Measurements from ENCODE around the gene RPS4Y1. TPM values are rescaled to one million over a fixed set of nuclear protein-coding genes. Genes with fewer than 3 reads are reported as not detected.
"Not testable (repeated sequence)": the region's sequence is repeated elsewhere in the genome, so short reads cannot be mapped to it uniquely, and the experiment has no call there.

RPS4Y1 gene
- polyA plus RNA-seq, 1 donor, result 673 TPM

GRCh38 chrY:2868035-2868607, 26.7 kb downstream of the RPS4Y1 start:
- H3K4me3 ChIP-seq (ENCODE audit: low read length), result no peak overlapping the region
- H3K36me3 ChIP-seq (ENCODE audit: control insufficient read depth, insufficient read depth, low read length), result peaks cover 30% of the 10 kb centered on the region
- DNase-seq, result no peak
- no peak overlapping the region for H3K27ac ChIP-seq (ENCODE audit: low read length)
- peaks cover 8% of the 10 kb centered on the region for H3K4me1 ChIP-seq (ENCODE audit: control insufficient read depth, insufficient read depth, low read length)
- WGBS (ENCODE audit: insufficient coverage, low lambda C conversion rate), result no CpG with 5 or more reads among the region's 8 CpGs
- H3K27me3 ChIP-seq (ENCODE audit: control insufficient read depth, insufficient read depth, low read length), result no peaks in the 10 kb centered on the region
- H3K9me3 ChIP-seq (ENCODE audit: control insufficient read depth, low read depth, low read length), result no peaks in the 10 kb centered on the region

DNA sequence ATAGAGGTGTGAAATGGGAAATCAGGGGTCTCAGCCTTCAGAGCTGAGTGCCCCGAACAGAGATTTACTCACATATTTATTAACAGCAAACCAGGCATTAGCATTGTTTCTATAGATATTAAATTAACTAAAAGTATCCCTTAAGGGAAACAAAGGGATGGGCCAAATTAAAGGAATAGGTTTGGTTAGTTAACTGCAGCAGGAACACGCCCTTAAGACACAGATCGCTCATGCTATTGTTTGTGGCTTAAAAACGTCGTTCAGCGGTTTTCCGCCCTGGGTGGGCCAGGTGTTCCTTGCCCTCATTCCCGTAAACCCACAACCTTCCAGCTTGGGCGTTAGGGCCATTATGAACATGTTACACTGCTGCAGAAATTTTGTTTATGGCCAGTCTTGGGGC, 30.8 kb downstream of the RPS4Y1 start:
- not testable (repeated sequence) for H3K4me3 ChIP-seq (ENCODE audit: low read length); H3K4me1 ChIP-seq (ENCODE audit: control insufficient read depth, insufficient read depth, low read length); H3K9me3 ChIP-seq (ENCODE audit: control insufficient read depth, low read depth, low read length); H3K36me3 ChIP-seq (ENCODE audit: control insufficient read depth, insufficient read depth, low read length); H3K27ac ChIP-seq (ENCODE audit: low read length); DNase-seq; H3K27me3 ChIP-seq (ENCODE audit: control insufficient read depth, insufficient read depth, low read length)
- no CpG with 5 or more reads among the region's 9 CpGs for WGBS (ENCODE audit: insufficient coverage, low lambda C conversion rate)

DNA sequence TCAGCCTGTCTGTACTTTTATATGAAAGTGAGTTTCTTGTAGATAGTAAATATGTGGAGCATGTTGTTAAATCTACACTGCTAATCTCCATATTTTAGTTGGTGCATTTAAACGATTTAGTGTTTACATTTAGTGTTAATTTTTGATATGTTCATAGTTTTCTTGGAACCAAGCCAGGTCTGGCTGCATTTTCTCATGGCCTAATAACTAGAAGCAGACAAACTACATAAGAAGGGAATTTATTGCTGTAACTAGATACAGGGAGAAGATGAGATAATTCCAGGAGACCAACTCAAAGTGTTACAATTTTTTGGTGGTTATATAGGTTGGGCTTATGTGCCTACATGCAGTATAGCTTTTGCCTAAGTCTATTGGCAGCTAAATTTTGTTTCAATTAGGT, 32.8 kb downstream of the RPS4Y1 start:
- DNase-seq, result no peak
- WGBS (ENCODE audit: insufficient coverage, low lambda C conversion rate), result no CpG with 5 or more reads among the region's 1 CpG
- no peak overlapping the region for H3K4me3 ChIP-seq (ENCODE audit: low read length)

DNA sequence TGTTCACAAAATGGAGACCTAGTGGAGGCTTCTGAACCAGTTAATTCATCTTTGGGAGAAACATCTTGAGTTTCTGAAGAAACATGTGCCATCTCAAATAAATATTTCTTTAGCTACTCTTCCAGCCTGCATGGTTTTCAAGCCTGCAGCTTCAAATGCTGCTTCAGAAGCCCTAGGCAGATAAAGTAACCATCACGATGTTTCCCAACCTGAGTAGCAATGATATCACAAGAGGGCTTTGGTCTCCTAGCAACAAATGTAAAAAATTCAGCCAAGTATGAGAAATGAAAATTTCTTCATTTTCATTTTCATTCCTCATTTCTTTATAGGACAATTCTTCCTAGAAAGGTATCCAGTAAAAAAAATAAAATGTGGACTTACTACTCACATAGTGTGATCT, 42.2 kb downstream of the RPS4Y1 start:
- no peaks in the 10 kb centered on the region for H3K27me3 ChIP-seq (ENCODE audit: control insufficient read depth, insufficient read depth, low read length)
- no peak overlapping the region for H3K4me3 ChIP-seq (ENCODE audit: low read length)
- H3K4me1 ChIP-seq (ENCODE audit: control insufficient read depth, insufficient read depth, low read length), result no peaks in the 10 kb centered on the region
- no CpG with 5 or more reads among the region's 1 CpG for WGBS (ENCODE audit: insufficient coverage, low lambda C conversion rate)
- no peaks in the 10 kb centered on the region for H3K36me3 ChIP-seq (ENCODE audit: control insufficient read depth, insufficient read depth, low read length)
- no peaks in the 10 kb centered on the region for H3K9me3 ChIP-seq (ENCODE audit: control insufficient read depth, low read depth, low read length)
- no peak for DNase-seq
- H3K27ac ChIP-seq (ENCODE audit: low read length), result no peak overlapping the region

More for the DNA sequence above, 32.8 kb downstream of the RPS4Y1 start:
- H3K9me3 ChIP-seq (ENCODE audit: control insufficient read depth, low read depth, low read length), result no peaks in the 10 kb centered on the region
- H3K4me1 ChIP-seq (ENCODE audit: control insufficient read depth, insufficient read depth, low read length), result no peaks in the 10 kb centered on the region
- no peaks in the 10 kb centered on the region for H3K27me3 ChIP-seq (ENCODE audit: control insufficient read depth, insufficient read depth, low read length)
- no peak overlapping the region for H3K27ac ChIP-seq (ENCODE audit: low read length)
- no peaks in the 10 kb centered on the region for H3K36me3 ChIP-seq (ENCODE audit: control insufficient read depth, insufficient read depth, low read length)

- Histone ChIP-seq H3K27me3 (ENCODE audit: control insufficient read depth, insufficient read depth, low read length) (no peaks in the 10 kb centered on the region), H3K4me3 (ENCODE audit: low read length) (no peak overlapping the region), H3K4me1 (ENCODE audit: control insufficient read depth, insufficient read depth, low read length) (no peaks in the 10 kb centered on the region), H3K27ac (ENCODE audit: low read length) (no peak overlapping the region), H3K9me3 (ENCODE audit: control insufficient read depth, low read depth, low read length) (no peaks in the 10 kb centered on the region), H3K36me3 (ENCODE audit: control insufficient read depth, insufficient read depth, low read length) (no peaks in the 10 kb centered on the region)
- 20% methylated on average over 1 of the region's 3 CpGs for WGBS (ENCODE audit: insufficient coverage, low lambda C conversion rate)
- DNase-seq, result peak in 1 of 2 donors; percentile 8
Measured at GRCh38 chrY:2885880-2886279, 44.5 kb downstream of the RPS4Y1 start.

GRCh38 chrY:2887386-2887785, 46.0 kb downstream of the RPS4Y1 start:
- no peaks in the 10 kb centered on the region for H3K36me3 ChIP-seq (ENCODE audit: control insufficient read depth, insufficient read depth, low read length)
- no CpG with 5 or more reads among the region's 5 CpGs for WGBS (ENCODE audit: insufficient coverage, low lambda C conversion rate)
- no peak overlapping the region for H3K4me3 ChIP-seq (ENCODE audit: low read length)
- H3K9me3 ChIP-seq (ENCODE audit: control insufficient read depth, low read depth, low read length), result no peaks in the 10 kb centered on the region
- DNase-seq, result no peak
- H3K27me3 ChIP-seq (ENCODE audit: control insufficient read depth, insufficient read depth, low read length), result no peaks in the 10 kb centered on the region
- H3K27ac ChIP-seq (ENCODE audit: low read length), result no peak overlapping the region
- H3K4me1 ChIP-seq (ENCODE audit: control insufficient read depth, insufficient read depth, low read length), result no peaks in the 10 kb centered on the region

GRCh38 chrY:2887955-2888354, 46.6 kb downstream of the RPS4Y1 start:
- Histone ChIP-seq H3K36me3 (ENCODE audit: control insufficient read depth, insufficient read depth, low read length) (no peaks in the 10 kb centered on the region), H3K27ac (ENCODE audit: low read length) (no peak overlapping the region), H3K4me3 (ENCODE audit: low read length) (no peak overlapping the region), H3K27me3 (ENCODE audit: control insufficient read depth, insufficient read depth, low read length) (no peaks in the 10 kb centered on the region), H3K4me1 (ENCODE audit: control insufficient read depth, insufficient read depth, low read length) (no peaks in the 10 kb centered on the region), H3K9me3 (ENCODE audit: control insufficient read depth, low read depth, low read length) (no peaks in the 10 kb centered on the region)
- no CpG with 5 or more reads among the region's 3 CpGs for WGBS (ENCODE audit: insufficient coverage, low lambda C conversion rate)
- DNase-seq, result no peak

- no CpG with 5 or more reads among the region's 1 CpG for WGBS (ENCODE audit: insufficient coverage, low lambda C conversion rate)
- Histone ChIP-seq H3K4me3 (ENCODE audit: low read length) (no peak overlapping the region), H3K36me3 (ENCODE audit: control insufficient read depth, insufficient read depth, low read length) (no peaks in the 10 kb centered on the region)
Measured at GRCh38 chrY:2893471-2893870, 52.1 kb downstream of the RPS4Y1 start.

GRCh38 chrY:2896050-2896449, 54.6 kb downstream of the RPS4Y1 start:
- Histone ChIP-seq H3K4me3 (ENCODE audit: low read length) (no peak overlapping the region), H3K9me3 (ENCODE audit: control insufficient read depth, low read depth, low read length) (no peaks in the 10 kb centered on the region), H3K4me1 (ENCODE audit: control insufficient read depth, insufficient read depth, low read length) (no peaks in the 10 kb centered on the region), H3K27me3 (ENCODE audit: control insufficient read depth, insufficient read depth, low read length) (no peaks in the 10 kb centered on the region), H3K36me3 (ENCODE audit: control insufficient read depth, insufficient read depth, low read length) (no peaks in the 10 kb centered on the region), H3K27ac (ENCODE audit: low read length) (no peak overlapping the region)
- no CpG with 5 or more reads among the region's 2 CpGs for WGBS (ENCODE audit: insufficient coverage, low lambda C conversion rate)
- DNase-seq, result no peak

More at GRCh38 chrY:2893471-2893870, 52.1 kb downstream of the RPS4Y1 start:
- Histone ChIP-seq H3K9me3 (ENCODE audit: control insufficient read depth, low read depth, low read length) (no peaks in the 10 kb centered on the region), H3K4me1 (ENCODE audit: control insufficient read depth, insufficient read depth, low read length) (no peaks in the 10 kb centered on the region), H3K27ac (ENCODE audit: low read length) (no peak overlapping the region), H3K27me3 (ENCODE audit: control insufficient read depth, insufficient read depth, low read length) (no peaks in the 10 kb centered on the region)
- no peak for DNase-seq

GRCh38 chrY:2907356-2907755, 66.0 kb downstream of the RPS4Y1 start:
- WGBS (ENCODE audit: insufficient coverage, low lambda C conversion rate), result no CpG with 5 or more reads among the region's 1 CpG
- no peaks in the 10 kb centered on the region for H3K36me3 ChIP-seq (ENCODE audit: control insufficient read depth, insufficient read depth, low read length)
- H3K4me3 ChIP-seq (ENCODE audit: low read length), result no peak overlapping the region
- H3K27me3 ChIP-seq (ENCODE audit: control insufficient read depth, insufficient read depth, low read length), result no peaks in the 10 kb centered on the region
- no peak for DNase-seq
- no peak overlapping the region for H3K27ac ChIP-seq (ENCODE audit: low read length)
- no peaks in the 10 kb centered on the region for H3K9me3 ChIP-seq (ENCODE audit: control insufficient read depth, low read depth, low read length)
- no peaks in the 10 kb centered on the region for H3K4me1 ChIP-seq (ENCODE audit: control insufficient read depth, insufficient read depth, low read length)

DNA sequence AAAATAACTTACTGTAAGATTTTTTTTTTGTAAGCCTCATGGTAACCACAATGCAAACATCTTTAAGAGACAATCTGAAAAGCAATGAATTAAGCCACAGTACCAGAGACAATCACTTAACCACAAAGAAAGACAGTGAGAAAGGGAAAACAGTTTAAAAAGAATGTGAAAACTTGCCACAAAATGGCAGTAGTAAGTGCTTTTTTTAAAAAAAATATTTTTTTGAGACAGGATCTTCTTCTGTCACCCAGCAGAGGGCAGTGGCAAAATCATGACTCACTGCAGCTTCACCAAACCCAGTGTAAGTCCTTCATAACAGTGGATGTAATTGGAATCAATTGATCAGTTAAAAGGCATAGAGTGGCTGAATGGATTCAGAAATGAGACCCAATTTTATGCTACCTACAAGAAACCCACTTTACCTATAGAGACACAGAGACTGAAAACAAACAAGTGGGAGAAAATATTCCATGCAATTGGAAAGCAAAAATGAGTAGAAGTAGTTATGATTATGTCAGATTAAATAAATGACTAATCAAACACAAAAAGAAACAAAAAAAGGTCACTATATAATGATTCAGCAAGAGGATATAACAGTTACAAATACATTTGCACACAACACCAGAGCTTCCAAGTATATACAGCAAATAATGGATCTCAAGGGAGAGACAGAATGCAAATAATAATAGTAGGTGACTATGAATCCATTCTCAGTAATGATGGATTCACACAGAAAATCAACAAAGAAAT, 71.8 kb downstream of the RPS4Y1 start:
- H3K4me3 ChIP-seq (ENCODE audit: low read length), result no peak overlapping the region
- no peaks in the 10 kb centered on the region for H3K36me3 ChIP-seq (ENCODE audit: control insufficient read depth, insufficient read depth, low read length)
- no peaks in the 10 kb centered on the region for H3K4me1 ChIP-seq (ENCODE audit: control insufficient read depth, insufficient read depth, low read length)
- no peaks in the 10 kb centered on the region for H3K27me3 ChIP-seq (ENCODE audit: control insufficient read depth, insufficient read depth, low read length)
- H3K27ac ChIP-seq (ENCODE audit: low read length), result no peak overlapping the region
- no peak for DNase-seq
- H3K9me3 ChIP-seq (ENCODE audit: control insufficient read depth, low read depth, low read length), result no peaks in the 10 kb centered on the region
